ENCODE data around the gene RAB11FIP4. TPM values are rescaled to one million over a fixed set of nuclear protein-coding genes. Genes with fewer than 3 reads are reported as not detected.

Gene RAB11FIP4
- total RNA-seq, 1 donor from 2014 or later, result 10.2 TPM

- H3K27ac ChIP-seq, result no peak overlapping the region
- Mint-ChIP-seq H3K27me3 (ENCODE audit: insufficient read depth, low read depth) (peaks cover 8% of the 10 kb centered on the region), H3K36me3 (no peaks in the 10 kb centered on the region), H3K4me1 (peaks cover 40% of the 10 kb centered on the region), H3K27ac (peak overlapping the region; percentile 72), H3K9me3 (peaks cover 8% of the 10 kb centered on the region), H3K4me3 (no peak overlapping the region)
- no peak for DNase-seq (ENCODE audit: low spot score)
- no peaks in the 10 kb centered on the region for H3K36me3 ChIP-seq
- H3K27me3 ChIP-seq, result peaks cover 3% of the 10 kb centered on the region
- H3K4me3 ChIP-seq, result no peak overlapping the region
- peak overlapping the region; percentile 34 for H3K4me2 ChIP-seq
- H3K9me3 ChIP-seq (ENCODE audit: low read depth), result no peaks in the 10 kb centered on the region
- TF ChIP-seq, protein P1, sequence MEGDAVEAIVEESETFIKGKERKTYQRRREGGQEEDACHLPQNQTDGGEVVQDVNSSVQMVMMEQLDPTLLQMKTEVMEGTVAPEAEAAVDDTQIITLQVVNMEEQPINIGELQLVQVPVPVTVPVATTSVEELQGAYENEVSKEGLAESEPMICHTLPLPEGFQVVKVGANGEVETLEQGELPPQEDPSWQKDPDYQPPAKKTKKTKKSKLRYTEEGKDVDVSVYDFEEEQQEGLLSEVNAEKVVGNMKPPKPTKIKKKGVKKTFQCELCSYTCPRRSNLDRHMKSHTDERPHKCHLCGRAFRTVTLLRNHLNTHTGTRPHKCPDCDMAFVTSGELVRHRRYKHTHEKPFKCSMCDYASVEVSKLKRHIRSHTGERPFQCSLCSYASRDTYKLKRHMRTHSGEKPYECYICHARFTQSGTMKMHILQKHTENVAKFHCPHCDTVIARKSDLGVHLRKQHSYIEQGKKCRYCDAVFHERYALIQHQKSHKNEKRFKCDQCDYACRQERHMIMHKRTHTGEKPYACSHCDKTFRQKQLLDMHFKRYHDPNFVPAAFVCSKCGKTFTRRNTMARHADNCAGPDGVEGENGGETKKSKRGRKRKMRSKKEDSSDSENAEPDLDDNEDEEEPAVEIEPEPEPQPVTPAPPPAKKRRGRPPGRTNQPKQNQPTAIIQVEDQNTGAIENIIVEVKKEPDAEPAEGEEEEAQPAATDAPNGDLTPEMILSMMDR (IDR thresholded peaks at IDR 0.05), result no peak
- TF ChIP-seq EZH2phosphoT487 (IDR thresholded peaks at IDR 0.05) (no peak), EZH2 (IDR thresholded peaks at IDR 0.05) (no peak)
- no peak overlapping the region for H3K9ac ChIP-seq
- H2AFZ ChIP-seq (replicated peaks), result no peak overlapping the region
- peaks cover 11% of the 10 kb centered on the region for H4K20me1 ChIP-seq (ENCODE audit: low read depth)
- peaks cover 34% of the 10 kb centered on the region for H3F3A ChIP-seq (ENCODE audit: low read depth)
- peaks cover 39% of the 10 kb centered on the region for H3K4me1 ChIP-seq
- no peaks in the 10 kb centered on the region for H3K79me2 ChIP-seq (ENCODE audit: low read depth)
Observed at GRCh38 chr17:31418773-31419350, 27.4 kb downstream of the RAB11FIP4 start.

DNA sequence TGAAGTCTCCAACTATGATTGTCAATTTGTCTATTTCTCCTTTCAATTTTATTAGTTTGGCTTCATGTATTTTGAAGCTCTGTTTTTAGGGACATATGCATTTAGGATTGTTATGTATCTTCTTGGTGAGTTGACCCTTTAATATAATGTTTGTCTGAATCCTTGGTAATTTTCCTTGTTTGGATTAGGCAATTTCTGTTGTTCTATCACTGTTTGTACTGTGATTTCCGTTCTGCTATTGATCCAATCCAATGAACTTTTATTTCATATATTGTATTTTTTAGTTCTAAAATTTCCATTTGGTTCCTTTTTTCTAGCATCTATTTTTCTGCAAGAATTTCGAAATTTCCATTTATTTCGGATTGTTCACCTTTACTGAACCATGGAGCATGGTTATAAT lies 31.0 kb downstream of the RAB11FIP4 start:
- no peak overlapping the region for H3K27ac Mint-ChIP-seq
- Histone ChIP-seq H3F3A (ENCODE audit: low read depth) (peaks cover 25% of the 10 kb centered on the region), H4K20me1 (ENCODE audit: low read depth) (no peaks in the 10 kb centered on the region), H3K9ac (no peak overlapping the region), H3K27ac (no peak overlapping the region), H3K27me3 (no peaks in the 10 kb centered on the region), H2AFZ (replicated peaks) (no peak overlapping the region), H3K4me1 (peaks cover 23% of the 10 kb centered on the region), H3K4me3 (no peak overlapping the region), H3K36me3 (no peaks in the 10 kb centered on the region), H3K9me3 (ENCODE audit: low read depth) (no peaks in the 10 kb centered on the region), H3K79me2 (ENCODE audit: low read depth) (no peaks in the 10 kb centered on the region), H3K4me2 (no peak overlapping the region)
- no peaks in the 10 kb centered on the region for H3K36me3 Mint-ChIP-seq
- H3K4me3 Mint-ChIP-seq, result no peak overlapping the region
- DNase-seq (ENCODE audit: low spot score), result no peak
- peaks cover 4% of the 10 kb centered on the region for H3K27me3 Mint-ChIP-seq (ENCODE audit: insufficient read depth, low read depth)
- peaks cover 18% of the 10 kb centered on the region for H3K4me1 Mint-ChIP-seq
- H3K9me3 Mint-ChIP-seq, result peaks cover 8% of the 10 kb centered on the region
- no peak for TF ChIP-seq EZH2 (IDR thresholded peaks at IDR 0.05)

DNA sequence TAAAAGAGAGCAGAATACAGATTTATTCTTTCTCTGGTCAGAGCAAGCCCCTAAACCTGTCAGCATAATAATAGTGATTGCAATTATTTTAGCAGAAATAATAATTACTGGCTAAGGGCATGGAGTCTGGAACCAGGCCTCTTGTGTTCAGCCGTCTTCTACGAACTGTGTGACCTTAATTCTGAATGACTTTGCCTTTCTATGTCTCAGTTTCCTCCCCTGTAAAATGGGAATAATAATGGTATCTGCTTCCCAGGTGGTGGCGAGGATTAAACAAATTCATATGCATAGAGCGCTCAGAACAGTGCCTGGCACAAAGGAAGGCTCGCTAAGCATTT lies 33.4 kb downstream of the RAB11FIP4 start:
- H3F3A ChIP-seq (ENCODE audit: low read depth), result peaks cover 20% of the 10 kb centered on the region
- peaks cover 8% of the 10 kb centered on the region for H3K9me3 Mint-ChIP-seq
- H3K27ac ChIP-seq, result no peak overlapping the region
- H3K4me2 ChIP-seq, result peak overlapping the region; percentile 57
- H3K4me3 ChIP-seq, result no peak overlapping the region
- no peak overlapping the region for H3K4me3 Mint-ChIP-seq
- H4K20me1 ChIP-seq (ENCODE audit: low read depth), result no peaks in the 10 kb centered on the region
- no peak overlapping the region for H3K27ac Mint-ChIP-seq
- TF ChIP-seq EZH2 (IDR thresholded peaks at IDR 0.05) (no peak), EZH2phosphoT487 (IDR thresholded peaks at IDR 0.05) (no peak)
- TF ChIP-seq, protein P1 (IDR thresholded peaks at IDR 0.05), result no peak
- no peaks in the 10 kb centered on the region for H3K36me3 Mint-ChIP-seq
- no peaks in the 10 kb centered on the region for H3K36me3 ChIP-seq
- H3K79me2 ChIP-seq (ENCODE audit: low read depth), result no peaks in the 10 kb centered on the region
- no peaks in the 10 kb centered on the region for H3K9me3 ChIP-seq (ENCODE audit: low read depth)
- H3K4me1 ChIP-seq, result peaks cover 13% of the 10 kb centered on the region
- peaks cover 9% of the 10 kb centered on the region for H3K4me1 Mint-ChIP-seq
- H2AFZ ChIP-seq (replicated peaks), result no peak overlapping the region
- no peaks in the 10 kb centered on the region for H3K27me3 ChIP-seq
- H3K9ac ChIP-seq, result no peak overlapping the region
- peaks cover 4% of the 10 kb centered on the region for H3K27me3 Mint-ChIP-seq (ENCODE audit: insufficient read depth, low read depth)
- DNase-seq (ENCODE audit: low spot score), result no peak

DNA sequence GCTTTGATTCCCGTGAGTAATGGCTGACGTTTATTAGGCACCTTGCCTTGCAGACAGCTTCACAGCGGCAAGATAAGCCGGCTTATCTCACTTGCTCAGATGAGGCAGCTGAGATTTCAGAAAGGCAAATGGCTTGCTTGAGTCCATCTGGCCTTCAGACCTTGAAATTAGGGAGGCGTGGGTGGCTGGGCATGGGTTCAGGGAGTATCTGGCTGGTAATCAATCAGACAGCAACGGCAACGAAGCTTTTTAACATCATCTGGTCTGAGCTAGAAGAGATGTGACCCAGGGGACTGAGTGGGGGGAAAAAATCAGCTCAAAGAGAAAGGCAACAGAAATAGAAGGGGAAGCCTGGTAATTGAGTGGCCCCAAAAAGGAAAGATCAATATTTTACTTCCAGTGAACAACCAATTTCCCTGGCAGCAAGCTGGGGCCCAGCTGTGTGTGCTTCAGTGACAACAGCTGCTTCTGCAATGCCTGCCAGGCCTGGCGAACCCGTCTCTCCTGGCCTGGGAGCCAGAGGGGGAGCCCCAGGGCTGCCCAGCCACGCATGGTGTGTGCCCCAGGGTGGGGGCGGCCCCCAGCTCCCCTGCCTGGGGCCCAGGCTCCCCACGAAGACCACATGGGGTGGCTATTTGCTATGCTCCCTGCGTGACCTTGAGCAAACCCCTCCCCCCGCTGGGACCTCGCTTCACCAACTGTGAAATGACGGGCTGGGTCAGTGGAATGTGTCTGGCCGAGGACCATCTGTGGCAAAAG lies 34.0 kb downstream of the RAB11FIP4 start:
- Histone ChIP-seq H4K20me1 (ENCODE audit: low read depth) (no peaks in the 10 kb centered on the region), H3F3A (ENCODE audit: low read depth) (peaks cover 20% of the 10 kb centered on the region), H3K79me2 (ENCODE audit: low read depth) (no peaks in the 10 kb centered on the region), H3K4me2 (peak overlapping the region; percentile 57), H3K27me3 (no peaks in the 10 kb centered on the region), H3K9ac (no peak overlapping the region), H3K27ac (no peak overlapping the region), H3K9me3 (ENCODE audit: low read depth) (no peaks in the 10 kb centered on the region), H3K4me1 (peaks cover 13% of the 10 kb centered on the region), H2AFZ (replicated peaks) (no peak overlapping the region), H3K4me3 (no peak overlapping the region), H3K36me3 (no peaks in the 10 kb centered on the region)
- Mint-ChIP-seq H3K27me3 (ENCODE audit: insufficient read depth, low read depth) (peaks cover 2% of the 10 kb centered on the region), H3K4me3 (peak overlapping the region; percentile 21), H3K9me3 (peaks cover 8% of the 10 kb centered on the region), H3K27ac (peak overlapping the region; percentile 81), H3K36me3 (no peaks in the 10 kb centered on the region), H3K4me1 (peaks cover 9% of the 10 kb centered on the region)
- TF ChIP-seq, protein P1 (IDR thresholded peaks at IDR 0.05), result no peak
- TF ChIP-seq EZH2phosphoT487 (IDR thresholded peaks at IDR 0.05) (no peak), EZH2 (IDR thresholded peaks at IDR 0.05) (no peak)
- peak; percentile 75 for DNase-seq (ENCODE audit: low spot score)

Data from neural progenitor cell (in vitro differentiated cells).